Measurements from ENCODE around the gene BAX. TPM values are rescaled to one million over a fixed set of nuclear protein-coding genes. Genes with fewer than 3 reads are reported as not detected.

BAX gene
- total and polyA plus RNA-seq, 3 experiments from 2014 or later = 79.5 to 331 (median 315) TPM

- Histone ChIP-seq H3K9me3 (ENCODE audit: low read length) (no peaks in the 10 kb centered on the region), H3K27ac (ENCODE audit: low read depth, low read length) (no peak overlapping the region), H3K4me3 (ENCODE audit: low read length) (no peak overlapping the region), H3K27me3 (ENCODE audit: insufficient read depth, low read length, poor library complexity, severe bottlenecking) (no peaks in the 10 kb centered on the region), H3K4me1 (ENCODE audit: insufficient read depth, low read length) (peaks cover 30% of the 10 kb centered on the region), H3K36me3 (ENCODE audit: insufficient read depth, low read length) (peaks cover 16% of the 10 kb centered on the region)
- no peak for DNase-seq
- Mint-ChIP-seq H3K9me3 (no peaks in the 10 kb centered on the region), H3K36me3 (peaks cover 5 to 66% (median 7%) of the 10 kb centered on the region in 3 donors), H3K27me3 (peaks cover 0 to 8% of the 10 kb centered on the region in 2 donors), H3K4me1 (peaks cover 41 to 56% (median 48%) of the 10 kb centered on the region in 3 donors), H3K27ac (peak overlapping the region in 3 of 8 donors; percentile 35 to 46 (median 43)), H3K4me3 (peak overlapping the region in 1 of 7 donors; percentile 77)
- CTCF ChIA-PET = interaction anchor here (1.1 to 5.2 kb wide), 5 partner anchors 8 to 173 kb away, joined by 3 to 40 read pairs (median 16); partner anchors contain the start of genes GYS1 and RUVBL2
- POLR2A ChIA-PET = interaction anchor here (0.8 to 1.3 kb wide), 6 partner anchors 11 to 173 kb away, joined by 3 to 6 read pairs (median 4); partner anchors contain the start of genes DHDH, GYS1, NUCB1 and RUVBL2
Observed at GRCh38 chr19:48968179-48968661, 13.5 kb downstream of the BAX start.

GRCh38 chr19:48968813-48969218 lies 14.1 kb downstream of the BAX start:
- H3K27me3 Mint-ChIP-seq = peaks cover 0 to 8% of the 10 kb centered on the region in 2 donors
- no peak for DNase-seq
- POLR2A ChIA-PET = no interaction called here

DNA sequence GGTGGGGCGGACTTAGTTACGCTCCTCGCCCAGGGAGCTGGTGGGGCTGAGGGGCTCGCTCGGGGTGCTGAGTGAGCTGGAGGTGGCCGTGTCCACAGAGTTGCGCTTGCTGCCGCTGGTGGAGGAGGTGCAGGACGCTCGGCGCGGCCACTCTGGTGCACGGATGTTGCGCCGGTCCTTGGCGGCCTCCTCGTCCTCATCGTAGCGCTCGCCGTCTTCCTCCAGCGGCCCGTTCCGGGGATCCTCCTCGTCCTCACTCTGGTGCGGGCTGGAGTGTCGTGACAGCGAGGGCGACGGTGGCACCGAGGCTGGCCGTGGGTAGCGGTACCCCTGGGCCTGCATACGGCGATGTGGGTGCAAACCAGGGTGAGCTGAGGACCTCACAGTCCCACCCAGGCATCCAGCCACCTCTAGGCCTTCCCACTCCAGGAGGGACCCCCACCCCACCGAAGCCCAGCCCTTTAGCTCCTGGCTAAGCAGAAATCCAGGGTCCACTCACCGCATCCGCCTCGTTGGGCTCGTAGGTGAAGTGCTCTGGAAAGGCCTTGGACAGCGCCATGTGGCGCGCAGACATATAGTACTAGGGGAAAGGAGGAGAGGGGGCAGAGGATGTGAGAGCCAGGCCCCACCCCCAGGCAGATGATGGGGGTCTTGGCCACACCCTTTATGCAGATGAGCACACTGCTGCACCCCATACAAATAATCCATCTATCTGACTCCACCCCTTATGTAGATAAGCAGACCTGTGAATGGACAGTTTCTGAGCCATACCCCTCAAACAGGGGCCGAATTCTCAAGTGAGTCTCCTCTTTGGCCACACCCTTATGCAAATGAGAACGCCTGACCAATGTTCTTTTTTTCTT lies 14.8 kb downstream of the BAX start:
- Histone ChIP-seq H3K27me3 (ENCODE audit: insufficient read depth, low read length, poor library complexity, severe bottlenecking) (no peaks in the 10 kb centered on the region), H3K9me3 (ENCODE audit: low read length) (no peaks in the 10 kb centered on the region), H3K27ac (ENCODE audit: low read depth, low read length) (no peak overlapping the region), H3K4me1 (ENCODE audit: insufficient read depth, low read length) (peaks cover 17% of the 10 kb centered on the region), H3K36me3 (ENCODE audit: insufficient read depth, low read length) (peaks cover 20% of the 10 kb centered on the region), H3K4me3 (ENCODE audit: low read length) (no peak overlapping the region)
- Mint-ChIP-seq H3K27ac (peak overlapping the region in 2 of 8 donors; percentile 18 to 24), H3K9me3 (no peaks in the 10 kb centered on the region), H3K36me3 (peaks cover 5 to 76% (median 7%) of the 10 kb centered on the region in 3 donors), H3K4me1 (peaks cover 29 to 43% (median 37%) of the 10 kb centered on the region in 3 donors), H3K27me3 (peaks cover 0 to 8% of the 10 kb centered on the region in 2 donors), H3K4me3 (peak overlapping the region in 2 of 7 donors; percentile 16 to 27)
- ChIA-PET POLR2A (no interaction called here), CTCF (interaction anchor here (1.0 to 5.2 kb wide), 12 partner anchors 11 to 323 kb away, joined by 3 to 40 read pairs (median 5); partner anchors contain the start of genes CA11, DHDH, GYS1 and RUVBL2)
- DNase-seq = no peak

More at GRCh38 chr19:48968813-48969218, 14.1 kb downstream of the BAX start:
- H3K27ac ChIP-seq (ENCODE audit: low read depth, low read length) = no peak overlapping the region
- H3K4me3 ChIP-seq (ENCODE audit: low read length) = no peak overlapping the region
- Mint-ChIP-seq H3K4me1 (peaks cover 36 to 50% (median 43%) of the 10 kb centered on the region in 3 donors), H3K4me3 (no peak overlapping the region), H3K9me3 (no peaks in the 10 kb centered on the region), H3K27ac (no peak overlapping the region), H3K36me3 (peaks cover 5 to 69% (median 7%) of the 10 kb centered on the region in 3 donors)
- no peaks in the 10 kb centered on the region for H3K9me3 ChIP-seq (ENCODE audit: low read length)
- H3K36me3 ChIP-seq (ENCODE audit: insufficient read depth, low read length) = peaks cover 17% of the 10 kb centered on the region
- no peaks in the 10 kb centered on the region for H3K27me3 ChIP-seq (ENCODE audit: insufficient read depth, low read length, poor library complexity, severe bottlenecking)
- peaks cover 24% of the 10 kb centered on the region for H3K4me1 ChIP-seq (ENCODE audit: insufficient read depth, low read length)
- CTCF ChIA-PET = interaction anchor here (5.2 kb wide), 1 partner anchor 124 kb away, joined by 40 read pairs; no protein-coding TSS in a partner anchor

GRCh38 chr19:48970139-48970766 lies 15.6 kb downstream of the BAX start:
- H3K36me3 Mint-ChIP-seq = peaks cover 5 to 75% (median 7%) of the 10 kb centered on the region in 3 donors
- Histone ChIP-seq H3K36me3 (ENCODE audit: insufficient read depth, low read length) (peaks cover 20% of the 10 kb centered on the region), H3K9me3 (ENCODE audit: low read length) (no peaks in the 10 kb centered on the region), H3K4me3 (ENCODE audit: low read length) (no peak overlapping the region), H3K27me3 (ENCODE audit: insufficient read depth, low read length, poor library complexity, severe bottlenecking) (no peaks in the 10 kb centered on the region), H3K4me1 (ENCODE audit: insufficient read depth, low read length) (peaks cover 14% of the 10 kb centered on the region), H3K27ac (ENCODE audit: low read depth, low read length) (no peak overlapping the region)
- peaks cover 23 to 36% (median 30%) of the 10 kb centered on the region in 3 donors for H3K4me1 Mint-ChIP-seq
- H3K27me3 Mint-ChIP-seq = peaks cover 0 to 8% of the 10 kb centered on the region in 2 donors
- ChIA-PET POLR2A (interaction anchor here (0.6 to 1.6 kb wide), 5 partner anchors 10 to 205 kb away, joined by 3 to 9 read pairs (median 4); partner anchors contain the start of gene NUCB1), CTCF (interaction anchor here (0.6 to 5.2 kb wide), 34 partner anchors 8 to 324 kb away, joined by 3 to 40 read pairs (median 4); partner anchors contain the start of genes BAX, CA11, DHDH and GYS1)
- DNase-seq = no peak
- peak overlapping the region in 1 of 7 donors; percentile 16 for H3K4me3 Mint-ChIP-seq
- H3K27ac Mint-ChIP-seq = peak overlapping the region in 2 of 8 donors; percentile 24 to 25
- no peaks in the 10 kb centered on the region for H3K9me3 Mint-ChIP-seq

DNA sequence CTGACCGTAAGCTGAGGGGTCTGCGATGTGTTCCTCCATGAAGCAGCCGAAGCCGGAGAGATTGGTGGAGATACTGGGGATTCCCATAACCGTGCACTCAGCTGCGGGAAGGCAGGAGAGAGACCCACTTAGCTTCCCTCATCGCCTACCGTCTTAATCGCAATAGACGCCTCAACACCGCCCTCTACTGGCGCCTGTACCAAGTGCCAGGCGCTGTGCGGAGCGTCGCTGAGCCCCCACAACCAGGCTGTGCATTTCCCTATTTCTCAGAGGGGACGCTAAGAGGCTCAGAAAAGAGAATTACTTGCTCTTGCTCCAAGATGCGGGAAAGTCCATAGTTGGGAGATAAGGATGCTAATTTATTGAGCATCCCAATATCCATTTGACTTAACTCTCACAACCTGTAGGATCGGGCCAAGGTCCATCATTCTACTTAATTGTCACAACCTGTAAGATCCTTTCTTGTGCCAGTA lies 16.3 kb downstream of the BAX start:
- no peak overlapping the region for H3K27ac ChIP-seq (ENCODE audit: low read depth, low read length)
- DNase-seq = peak; percentile 59 to 84 (median 72)
- Mint-ChIP-seq H3K27ac (peak overlapping the region in 4 of 8 donors; percentile 13 to 56 (median 21)), H3K9me3 (no peaks in the 10 kb centered on the region), H3K4me1 (peaks cover 16 to 29% (median 23%) of the 10 kb centered on the region in 3 donors), H3K27me3 (peaks cover 0 to 1% of the 10 kb centered on the region in 2 donors), H3K4me3 (no peak overlapping the region), H3K36me3 (peaks cover 5 to 70% (median 7%) of the 10 kb centered on the region in 3 donors)
- no peaks in the 10 kb centered on the region for H3K27me3 ChIP-seq (ENCODE audit: insufficient read depth, low read length, poor library complexity, severe bottlenecking)
- H3K36me3 ChIP-seq (ENCODE audit: insufficient read depth, low read length) = peaks cover 20% of the 10 kb centered on the region
- H3K4me1 ChIP-seq (ENCODE audit: insufficient read depth, low read length) = peaks cover 12% of the 10 kb centered on the region
- ChIA-PET CTCF (interaction anchor here (0.6 to 5.2 kb wide), 34 partner anchors 8 to 325 kb away, joined by 3 to 40 read pairs (median 4); partner anchors contain the start of genes BAX, CA11, DHDH and GYS1), POLR2A (interaction anchor here (0.6 to 1.6 kb wide), 5 partner anchors 11 to 204 kb away, joined by 3 to 9 read pairs (median 4); partner anchors contain the start of gene NUCB1)
- H3K4me3 ChIP-seq (ENCODE audit: low read length) = no peak overlapping the region
- no peaks in the 10 kb centered on the region for H3K9me3 ChIP-seq (ENCODE audit: low read length)

DNA sequence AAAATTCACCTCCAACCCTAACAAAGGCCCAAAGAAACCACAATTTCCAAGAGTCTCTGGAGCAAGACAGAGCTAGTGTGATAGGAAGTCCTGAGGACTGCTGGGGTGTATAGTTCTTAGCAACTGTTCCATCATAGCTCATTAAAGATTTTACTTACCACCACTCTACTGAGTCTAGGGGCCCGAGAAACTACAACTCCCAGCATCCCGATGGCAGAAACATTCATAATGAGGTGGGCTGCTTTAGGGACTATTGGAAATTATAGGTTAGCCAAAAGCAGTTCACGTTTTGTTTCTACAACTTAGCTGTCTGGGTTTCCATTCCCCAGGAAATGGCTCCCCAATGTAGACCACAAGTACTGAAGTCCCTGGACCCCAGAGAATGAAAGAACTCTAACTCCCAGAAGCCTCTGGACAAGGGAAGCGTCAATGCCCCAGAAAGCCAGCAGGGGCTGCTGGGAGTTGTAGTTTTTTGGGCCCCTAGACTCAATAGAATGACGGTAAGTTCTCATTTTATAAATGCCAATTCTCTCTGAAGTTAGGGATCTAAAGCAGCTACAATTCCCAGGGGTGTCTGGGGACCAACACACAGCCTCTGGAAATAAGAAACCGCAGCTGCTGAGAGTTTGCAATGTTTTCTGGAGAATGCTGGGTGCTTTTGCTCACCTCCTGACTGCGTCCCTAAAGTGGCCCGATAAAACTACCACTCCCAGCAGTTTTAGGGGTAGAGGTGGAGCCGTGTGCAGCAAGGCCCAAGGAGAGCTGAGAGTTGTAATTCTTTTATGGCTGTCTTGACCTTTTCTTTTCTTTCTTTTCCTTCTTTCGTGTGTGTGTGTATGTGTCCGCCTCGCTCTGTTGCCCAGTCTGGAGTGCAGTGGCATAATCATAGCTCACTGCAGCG lies 21.5 kb downstream of the BAX start:
- H3K36me3 Mint-ChIP-seq = peaks cover 0 to 44% (median 4%) of the 10 kb centered on the region in 3 donors
- CTCF ChIA-PET = interaction anchor here (0.8 to 3.0 kb wide), 4 partner anchors 9 to 188 kb away, joined by 3 to 25 read pairs (median 5); partner anchors contain the start of genes GYS1 and RUVBL2
- Histone ChIP-seq H3K27me3 (ENCODE audit: insufficient read depth, low read length, poor library complexity, severe bottlenecking) (no peaks in the 10 kb centered on the region), H3K4me3 (ENCODE audit: low read length) (no peak overlapping the region), H3K36me3 (ENCODE audit: insufficient read depth, low read length) (peaks cover 5% of the 10 kb centered on the region), H3K4me1 (ENCODE audit: insufficient read depth, low read length) (no peaks in the 10 kb centered on the region), H3K9me3 (ENCODE audit: low read length) (no peaks in the 10 kb centered on the region), H3K27ac (ENCODE audit: low read depth, low read length) (no peak overlapping the region)
- H3K27me3 Mint-ChIP-seq = no peaks in the 10 kb centered on the region
- POLR2A ChIA-PET = interaction anchor here (0.9 to 1.7 kb wide), 3 partner anchors 10 to 98 kb away, joined by 3 to 8 read pairs (median 5); partner anchors contain the start of gene RUVBL2
- no peaks in the 10 kb centered on the region for H3K9me3 Mint-ChIP-seq
- H3K27ac Mint-ChIP-seq = peak overlapping the region in 1 of 8 donors; percentile 39
- H3K4me3 Mint-ChIP-seq = no peak overlapping the region
- peaks cover under 1 to 6% (median under 1%) of the 10 kb centered on the region in 3 donors for H3K4me1 Mint-ChIP-seq
- DNase-seq = peak in 2 of 5 donors; percentile 34 to 51
